Ovary (tissue), 9 donors: ENCODE data around the gene CDC42BPA. TPM values are rescaled to one million over a fixed set of nuclear protein-coding genes. Genes with fewer than 3 reads are reported as not detected.
A peak's percentile ranks its signal among the peaks of the same experiment; 100 is the strongest.
"Not testable (repeated sequence)": the region's sequence is repeated elsewhere in the genome, so short reads cannot be mapped to it uniquely, and the experiment has no call there.

Experiments
- DNase-seq, 5 donors: peaks; one replicate each; pipeline ENCODE4 v3.0.0-alpha.2; 2019 to 2020
- H3K27ac ChIP-seq, 2 donors: fragments of 200-600 bp; one replicate each; pipeline versions ENCODE4 v1.5.1 to v1.8.0; 2019 to 2022
- H3K27me3 ChIP-seq: fragments of 200-600 bp; one replicate; pipeline ENCODE4 v1.8.0; 2022
- H3K36me3 ChIP-seq: fragments of 200-600 bp; sonication (generic); one replicate; pipeline ENCODE4 v1.5.1; 2019
- H3K4me1 ChIP-seq: one replicate; pipeline ENCODE4 v1.8.1; 2013; ENCODE audit warnings: mild to moderate bottlenecking, moderate library complexity; ENCODE audit not compliant: insufficient read depth
- H3K4me3 ChIP-seq: fragments of 200-600 bp; sonication (generic); one replicate; pipeline ENCODE4 v1.5.1; 2017
- H3K9me3 ChIP-seq, 2 donors: fragments of 200-600 bp in 1 of 2; sonication (generic) in 1 of 2; one replicate each; pipeline versions ENCODE4 v1.5.1 to v1.8.1; 2013 to 2019; ENCODE audit warnings: mild to moderate bottlenecking in 1 of 2, moderate library complexity in 1 of 2
- EP300 ChIP-seq: sonication (generic); formaldehyde crosslinking; IDR thresholded peaks from one replicate; pipeline ENCODE4 v1.6.1; 2017; ENCODE audit warnings: antibody characterized with exemption
- POLR2A ChIP-seq: fragments of 450-650 bp; IDR thresholded peaks from one replicate; pipeline ENCODE4 v1.6.1; 2017; ENCODE audit warnings: antibody characterized with exemption, mild to moderate bottlenecking, moderate library complexity
- WGBS, 3 donors: extraction: QIAGEN DNeasy Blood & Tissue Kit in 1 of 3; methylation state at CpG; one replicate each; pipeline versions ENCODE4 v1.1.5 to v1.1.7; 2013 to 2017; 5-methylcytosine and 5-hydroxymethylcytosine counted together
- intact Hi-C, 4 donors: fragments of 100-400 bp; cut with DNase I; formaldehyde crosslinking; loops; one replicate each; pipeline versions ENCODE4 v1.11.0 to v1.15.1; 2022 to 2023
- polyA plus RNA-seq, 2 donors: library from polyadenylated mRNA; stranded (reverse); fragments of 200-250 nt in 1 of 2; fragments of 350-450 nt in 1 of 2; fragmentation: Illumina TruSeq in 1 of 2; extraction: RNeasy Lipid Tissue Mini Kit (QIAGEN cat#74804) in 1 of 2; gene quantifications; one replicate each; pipeline ENCODE4 v1.2.3, GENCODE V29; 2013 to 2014
- total RNA-seq, 7 donors: library from RNA; depleted of rRNA in 2 of 7; stranded (reverse); fragments of >200 nt in 2 of 7; fragmentation: NEBNext Ultra II Directional in 3 of 7; extraction: Animal tissue kit (Norgen Biotek cat#: 25700) in 3 of 7; gene quantifications; one replicate each; pipeline versions ENCODE4 v1.1.0 to v1.2.4, GENCODE V29; 2016 to 2023
- TF ChIP-seq, protein P1 (sequence below), 3 donors: fragments of 450-650 bp in 2 of 3; fragments of 200-600 bp in 1 of 3; IDR thresholded peaks; one replicate each; pipeline versions ENCODE4 v1.5.1 to v1.8.0; 2016 to 2022; ENCODE audit warnings: antibody characterized with exemption in 3 of 3, mild to moderate bottlenecking in 1 of 3
- donor health status: DM: no; HTN: no; CAD: no; lungs with moderate emphysema.
- donor health status: DM: no; HTN: no; CAD: no.
- donor health status: Bipolar disorder and iron deficiency.
- donor health status: DM: yes; HTN: yes; CAD: no.
- donor health status: DM: no; HTN: no; CAD: no.
- donor health status: DM: yes; HTN: yes; CAD: no.

Gene CDC42BPA
- total and polyA plus RNA-seq, 9 donors, result 11.1 to 56.2 (median 40.2) TPM

- TF ChIP-seq, protein P1, sequence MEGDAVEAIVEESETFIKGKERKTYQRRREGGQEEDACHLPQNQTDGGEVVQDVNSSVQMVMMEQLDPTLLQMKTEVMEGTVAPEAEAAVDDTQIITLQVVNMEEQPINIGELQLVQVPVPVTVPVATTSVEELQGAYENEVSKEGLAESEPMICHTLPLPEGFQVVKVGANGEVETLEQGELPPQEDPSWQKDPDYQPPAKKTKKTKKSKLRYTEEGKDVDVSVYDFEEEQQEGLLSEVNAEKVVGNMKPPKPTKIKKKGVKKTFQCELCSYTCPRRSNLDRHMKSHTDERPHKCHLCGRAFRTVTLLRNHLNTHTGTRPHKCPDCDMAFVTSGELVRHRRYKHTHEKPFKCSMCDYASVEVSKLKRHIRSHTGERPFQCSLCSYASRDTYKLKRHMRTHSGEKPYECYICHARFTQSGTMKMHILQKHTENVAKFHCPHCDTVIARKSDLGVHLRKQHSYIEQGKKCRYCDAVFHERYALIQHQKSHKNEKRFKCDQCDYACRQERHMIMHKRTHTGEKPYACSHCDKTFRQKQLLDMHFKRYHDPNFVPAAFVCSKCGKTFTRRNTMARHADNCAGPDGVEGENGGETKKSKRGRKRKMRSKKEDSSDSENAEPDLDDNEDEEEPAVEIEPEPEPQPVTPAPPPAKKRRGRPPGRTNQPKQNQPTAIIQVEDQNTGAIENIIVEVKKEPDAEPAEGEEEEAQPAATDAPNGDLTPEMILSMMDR (IDR thresholded peaks at IDR 0.05), result no peak
- TF ChIP-seq EP300 (no peak), POLR2A (no peak)
- 89 to 94% (median 93%) methylated on average over 13 of the region's 13 CpGs for WGBS, 3 donors
- no peaks in the 10 kb centered on the region for H3K27me3 ChIP-seq
- no peaks in the 10 kb centered on the region for H3K36me3 ChIP-seq
- peak in 1 of 5 donors; percentile 25 for DNase-seq
- H3K4me3 ChIP-seq, result no peak overlapping the region
- H3K4me1 ChIP-seq, result peaks cover 9% of the 10 kb centered on the region
- H3K9me3 ChIP-seq, result no peaks in the 10 kb centered on the region
- intact Hi-C loops, result no loop called here
- no peak overlapping the region for H3K27ac ChIP-seq
Measured at GRCh38 chr1:226958300-226958699, 360.0 kb downstream of the CDC42BPA start.

DNA sequence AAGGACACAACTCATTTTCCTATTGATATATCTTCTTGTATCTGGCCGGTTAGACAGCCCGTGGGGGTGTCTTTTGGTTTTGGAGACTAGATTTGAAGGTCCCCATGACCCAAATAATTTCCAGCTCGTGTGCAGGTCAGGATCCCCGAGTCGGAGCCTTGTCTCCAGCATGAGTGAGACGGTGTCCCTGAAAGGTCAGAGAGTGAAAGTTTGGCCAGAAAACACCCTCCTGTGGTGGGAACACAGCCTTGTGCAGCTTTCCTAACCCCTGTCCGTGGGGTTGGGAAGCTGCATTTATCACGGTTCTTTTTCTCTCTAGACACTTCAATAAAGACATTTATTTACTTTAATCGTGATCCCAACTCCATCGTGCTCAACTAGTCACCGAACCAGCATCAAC is 360.6 kb downstream of the CDC42BPA start:
- DNase-seq, result no peak
- Histone ChIP-seq H3K27me3 (no peaks in the 10 kb centered on the region), H3K27ac (no peak overlapping the region), H3K9me3 (no peaks in the 10 kb centered on the region), H3K36me3 (no peaks in the 10 kb centered on the region), H3K4me1 (peaks cover 12% of the 10 kb centered on the region), H3K4me3 (no peak overlapping the region)
- TF ChIP-seq POLR2A, result no peak
- TF ChIP-seq EP300, result no peak
- TF ChIP-seq, protein P1 (IDR thresholded peaks at IDR 0.05), result no peak
- intact Hi-C loops, result no loop called here
- 79 to 89% (median 83%) methylated on average over 11 of the region's 11 CpGs for WGBS, 3 donors

DNA sequence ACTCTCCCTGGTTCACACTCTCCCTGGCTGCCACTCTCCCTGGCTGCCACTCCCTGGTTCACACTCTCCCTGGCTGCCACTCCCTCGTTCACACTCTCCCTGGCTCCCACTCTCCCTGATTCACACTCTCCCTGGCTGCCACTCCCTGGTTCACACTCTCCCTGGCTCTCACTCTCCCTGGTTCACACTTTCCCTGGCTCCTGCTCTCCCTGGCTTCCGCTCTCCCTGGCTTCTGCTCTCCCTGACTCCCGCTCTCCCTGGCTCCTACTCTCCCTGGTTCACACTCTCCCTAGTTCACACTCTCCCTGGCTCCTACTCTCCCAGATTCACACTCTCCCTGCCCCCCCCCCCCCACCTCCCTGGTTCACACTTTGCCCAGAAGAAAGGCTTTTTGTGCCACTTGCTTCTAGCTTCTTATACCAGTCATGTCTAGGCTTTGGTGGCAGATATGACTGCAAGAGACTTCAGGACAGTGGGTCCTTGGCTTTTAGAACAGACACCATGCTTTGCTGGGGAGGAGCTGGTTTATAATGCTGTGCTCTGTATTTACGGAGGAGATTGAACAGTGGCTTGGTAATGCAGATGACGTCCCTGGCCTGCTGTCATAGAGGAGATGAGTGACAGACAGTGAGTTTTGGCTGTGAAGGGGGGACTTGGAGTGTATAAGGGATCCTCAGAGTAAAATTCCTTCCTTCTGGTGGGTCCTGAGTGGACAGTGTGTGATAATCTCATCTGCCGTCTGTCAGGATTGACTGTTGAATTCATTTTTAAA is 361.2 kb downstream of the CDC42BPA start:
- H3K27me3 ChIP-seq, result no peaks in the 10 kb centered on the region
- no peaks in the 10 kb centered on the region for H3K36me3 ChIP-seq
- H3K4me1 ChIP-seq, result peaks cover 12% of the 10 kb centered on the region
- no peak overlapping the region for H3K27ac ChIP-seq
- WGBS, 3 donors, result 94 to 98% (median 94%) methylated on average over 6 of the region's 6 CpGs
- H3K4me3 ChIP-seq, result no peak overlapping the region
- DNase-seq, result no peak
- H3K9me3 ChIP-seq, result no peaks in the 10 kb centered on the region
- intact Hi-C loops, result no loop called here
- TF ChIP-seq POLR2A (no peak), EP300 (no peak)
- TF ChIP-seq, protein P1 (IDR thresholded peaks at IDR 0.05), result no peak

DNA sequence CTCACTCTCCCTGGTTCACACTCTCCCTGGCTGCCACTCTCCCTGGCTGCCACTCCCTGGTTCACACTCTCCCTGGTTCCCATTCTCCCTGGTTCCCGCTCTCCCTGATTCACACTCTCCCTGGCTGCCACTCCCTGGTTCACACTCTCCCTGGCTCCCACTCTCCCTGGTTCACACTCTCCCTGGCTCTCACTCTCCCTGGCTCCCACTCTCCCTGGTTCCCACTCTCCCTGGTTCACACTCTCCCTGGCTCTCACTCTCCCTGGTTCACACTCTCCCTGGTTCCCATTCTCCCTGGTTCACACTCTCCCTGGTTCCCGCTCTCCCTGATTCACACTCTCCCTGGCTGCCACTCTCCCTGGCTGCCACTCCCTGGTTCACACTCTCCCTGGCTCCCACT is 362.4 kb downstream of the CDC42BPA start:
- H3K9me3 ChIP-seq, H3K27ac ChIP-seq, H3K27me3 ChIP-seq, H3K4me3 ChIP-seq, DNase-seq, H3K36me3 ChIP-seq, intact Hi-C loops: not testable (repeated sequence)
- H3K4me1 ChIP-seq, result peaks cover 15% of the 10 kb centered on the region
- WGBS, 3 donors, result 93 to 99% (median 96%) methylated on average over 2 of the region's 2 CpGs

DNA sequence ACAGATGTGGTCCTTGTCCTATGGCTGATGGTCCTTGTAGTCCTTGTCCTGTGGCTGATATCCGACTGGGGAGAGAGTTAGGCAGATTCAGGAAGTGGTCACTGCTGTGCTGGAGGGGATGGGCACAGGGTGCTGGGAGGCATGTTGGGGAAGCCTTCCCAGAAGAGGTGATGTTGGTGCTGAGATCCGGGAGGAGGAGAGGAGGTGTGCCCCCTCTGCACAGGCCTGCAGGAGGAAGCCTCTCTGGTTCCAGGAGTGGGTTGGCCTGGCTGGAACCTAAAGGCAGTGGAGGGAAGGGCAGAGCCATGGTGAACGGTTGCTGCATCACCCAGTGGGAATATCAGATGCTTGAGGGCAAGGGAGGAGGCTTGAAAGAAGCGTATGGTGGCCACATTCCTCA is 363.5 kb downstream of the CDC42BPA start:
- no peaks in the 10 kb centered on the region for H3K9me3 ChIP-seq
- no peak for DNase-seq
- H3K4me1 ChIP-seq, result peaks cover 16% of the 10 kb centered on the region
- intact Hi-C loops, result no loop called here
- peak overlapping the region in 1 of 2 donors; percentile 2 for H3K27ac ChIP-seq
- H3K27me3 ChIP-seq, result no peaks in the 10 kb centered on the region
- 91 to 97% (median 94%) methylated on average over 4 of the region's 4 CpGs for WGBS, 3 donors
- no peaks in the 10 kb centered on the region for H3K36me3 ChIP-seq
- no peak overlapping the region for H3K4me3 ChIP-seq
- TF ChIP-seq EP300 (no peak), POLR2A (no peak)
- TF ChIP-seq, protein P1 (IDR thresholded peaks at IDR 0.05), result no peak
